ENCODE measurements around the gene HNRNPUL1.

HNRNPUL1 gene

DNA sequence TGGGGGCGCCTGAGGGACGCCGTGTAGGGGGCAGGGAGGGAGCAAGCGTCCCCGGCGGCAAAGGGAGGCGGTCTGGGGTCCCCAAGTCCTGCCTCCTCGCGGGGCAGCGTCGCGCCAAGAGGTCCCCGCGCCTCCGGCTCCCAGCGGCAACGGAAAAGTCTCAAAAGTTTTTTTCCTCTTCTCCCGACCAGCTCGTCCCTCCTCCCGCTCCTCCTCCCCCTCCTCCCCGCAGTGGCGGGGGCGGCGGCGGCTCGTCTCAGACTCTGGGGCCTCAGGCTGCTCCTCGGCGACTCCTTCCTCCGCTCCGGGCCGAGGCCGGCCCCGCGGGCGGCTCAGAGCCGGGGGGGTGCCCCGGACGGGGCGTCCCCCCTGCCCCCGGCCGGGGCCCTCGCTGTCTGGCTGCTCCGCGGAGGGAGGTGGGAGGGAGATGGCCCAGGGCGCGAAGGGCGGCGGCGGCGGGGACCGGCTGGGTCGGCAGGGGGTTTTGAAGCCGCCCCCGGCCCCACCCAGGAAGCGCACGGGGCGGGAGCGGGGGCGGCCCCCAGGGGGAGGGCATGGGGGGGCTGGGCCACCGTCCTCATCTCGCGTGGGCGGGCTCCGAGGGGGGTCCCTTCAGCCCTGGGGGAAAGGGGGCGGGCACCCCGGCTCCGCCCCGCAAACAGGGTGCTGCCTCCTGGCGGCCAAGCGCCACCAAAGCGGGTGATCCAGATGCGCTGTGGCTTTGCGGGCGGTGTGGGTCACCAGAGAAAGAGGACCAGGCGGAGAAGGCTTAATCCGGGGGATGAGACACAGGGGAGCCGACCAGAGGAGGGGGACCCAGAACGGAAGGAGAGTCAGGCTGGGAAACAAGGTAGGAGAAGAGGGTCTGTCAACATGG lies 89.5 kb downstream of the HNRNPUL1 start, which contains the start of gene TGFB1:
Gene TGFB1, minus strand, starts transcription at position 457 of the 877 bp plus-strand sequence. CDS start 878 bp downstream, outside the sequence.
- peak; percentile 94 for DNase-seq (ENCODE audit: low read depth)

DNA sequence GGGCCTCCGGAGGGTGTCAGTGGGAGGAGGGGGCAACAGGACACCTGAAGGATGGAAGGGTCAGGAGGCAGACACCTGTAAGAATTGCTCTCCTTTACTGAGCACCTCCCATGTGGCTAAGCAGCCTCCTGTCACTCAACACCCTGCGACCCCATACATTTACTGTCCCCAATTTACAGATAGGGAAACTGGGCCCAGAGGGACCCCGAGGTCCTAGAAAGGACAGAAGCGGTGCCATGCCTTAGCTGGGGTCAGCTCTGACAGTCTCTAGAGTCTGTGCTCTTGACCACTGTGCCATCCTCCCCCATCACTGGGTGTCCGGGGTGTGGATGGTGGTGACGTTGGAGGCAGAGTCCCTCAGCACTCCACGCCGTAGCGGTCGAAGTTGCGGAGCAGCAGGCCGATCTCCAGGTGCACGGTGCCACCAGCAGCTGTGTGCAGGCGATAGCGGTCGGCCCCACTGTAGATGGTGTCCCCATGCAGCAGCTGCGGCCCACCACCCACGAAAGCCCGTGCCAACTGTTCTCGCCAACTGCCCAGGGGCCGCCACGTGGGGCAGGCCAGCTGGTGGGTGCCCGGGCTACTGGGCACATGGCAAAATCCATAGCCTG lies 90.3 kb downstream of the HNRNPUL1 start:
- DNase-seq (ENCODE audit: low read depth), result no peak

GRCh38 chr19:41355035-41355434 lies 90.9 kb downstream of the HNRNPUL1 start:
- DNase-seq (ENCODE audit: low read depth), result no peak

DNA sequence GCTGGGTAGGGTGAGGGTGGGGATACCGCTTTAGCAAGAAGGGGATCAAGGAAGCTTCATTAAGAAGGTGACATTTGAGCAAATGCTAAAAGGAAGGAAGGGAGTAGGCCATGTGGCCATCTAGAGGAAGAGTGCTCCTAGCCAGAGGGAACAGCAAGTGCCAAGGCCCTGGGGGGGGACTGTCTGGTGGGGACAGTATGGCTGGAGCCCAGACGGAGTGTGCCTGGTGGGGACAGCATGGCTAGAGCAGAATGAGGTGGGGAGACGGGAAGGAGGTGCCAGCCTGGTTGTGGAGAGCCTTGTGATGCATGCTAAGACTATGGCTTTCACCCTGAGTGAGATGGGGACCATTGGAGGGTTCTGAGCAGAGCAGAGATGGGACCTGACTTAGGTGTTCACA lies 91.6 kb downstream of the HNRNPUL1 start:
- no peak for DNase-seq (ENCODE audit: low read depth)

DNA sequence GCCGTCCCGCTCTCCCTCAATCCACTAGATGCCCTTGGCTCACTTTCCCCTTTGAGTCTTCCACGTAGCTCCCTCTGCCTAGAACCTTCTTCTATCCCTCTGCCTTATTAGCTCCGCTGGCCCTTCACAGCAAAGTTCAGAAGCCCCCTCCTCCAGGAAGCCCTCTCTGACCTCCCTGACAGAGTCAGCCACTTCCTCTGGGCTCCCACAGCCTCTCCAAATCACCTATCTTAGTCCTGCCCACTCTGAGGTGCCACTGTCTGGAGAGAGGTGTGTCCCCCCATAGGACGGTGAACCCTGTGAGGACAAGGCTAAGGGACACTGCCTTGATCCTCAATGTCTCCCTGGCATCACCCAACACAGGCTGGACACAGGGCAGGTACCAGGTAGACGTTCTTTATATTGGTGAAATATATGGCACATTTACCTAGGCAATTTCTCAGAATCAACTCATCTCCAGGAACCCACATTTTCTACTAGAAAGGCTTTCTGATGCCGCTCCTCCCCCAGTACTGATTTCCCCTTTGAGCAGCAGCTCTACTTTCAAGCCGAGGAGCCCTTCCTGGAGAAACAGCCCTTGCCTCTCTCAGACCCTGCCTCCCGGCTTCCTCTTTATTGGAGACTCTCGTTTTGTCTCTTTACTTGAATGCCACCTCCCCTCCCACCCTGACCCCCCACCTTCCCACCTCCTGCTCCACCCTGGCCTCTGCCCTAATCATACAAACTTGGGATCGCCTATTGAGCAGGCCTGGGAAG lies 93.0 kb downstream of the HNRNPUL1 start:
- DNase-seq (ENCODE audit: low read depth), result no peak
